K562 (cell line): ENCODE data around the gene ARHGAP26. TPM values are rescaled to one million over a fixed set of nuclear protein-coding genes. Genes with fewer than 3 reads are reported as not detected.

Source experiments
- ATAC-seq: fragments of 200-7000 bp; cut with Tn5 transposase; 3 replicates; pipeline ENCODE4 v1.9.1; 2020; ENCODE audit warnings: moderate library complexity
- BruUV-seq: library from RNA; stranded (reverse); fragments of 400-500 nt; replicated peaks from 2 replicates; lab custom pipeline; 2021; lab: Mats Ljungman, UMichigan
- CTCF ChIA-PET: fragments of 300-600 bp; formaldehyde crosslinking; extraction: SDS; loops from one replicate; lab custom pipeline; 2021; ENCODE audit warnings: low intra/inter-chr PET ratio; lab: Yijun Ruan, JAX
- POLR2A ChIA-PET: fragments of 300-600, 350-650 bp; sonication (Branson Sonifier 250); formaldehyde crosslinking; extraction: SDS; loops from one replicate; lab custom pipeline; 2021; ENCODE audit warnings: antibody characterized with exemption, inconsistent platforms; lab: Yijun Ruan, JAX
- DNase-seq, 4 experiments: peaks; one replicate each; pipeline versions ENCODE4 v3.0.0 to v3.0.0-alpha.2; 2011 to 2018; ENCODE audit warnings: low spot score in 3 of 4, mixed read lengths in 3 of 4; ENCODE audit errors: extremely low read depth in 1 of 4
- FAIRE-seq: peaks from 2 replicates; lab custom pipeline; 2011; peaks lifted over from hg19 to GRCh38; lab: Jason Lieb, UNC
- H2AFZ ChIP-seq: 2 replicates; pipeline ENCODE4 v1.6.0; 2011; ENCODE audit warnings: low read depth, low read length, control low read depth, inconsistent platforms
- H3K27ac ChIP-seq: fragments of 200-600 bp; 3 replicates; pipeline ENCODE4 v1.8.0; 2011; ENCODE audit warnings: low read depth, mild to moderate bottlenecking, control low read depth, inconsistent platforms, low read length, moderate library complexity, mixed read lengths; ENCODE audit errors: extremely low read depth
- H3K27me3 ChIP-seq, 2 experiments: fragments of 300-600 bp in 1 of 2; 2 replicates in 1 of 2; 3 replicates in 1 of 2; pipeline versions ENCODE4 v1.6.0 to v1.8.0; 2011; ENCODE audit warnings: inconsistent platforms in 2 of 2, low read length in 2 of 2, mild to moderate bottlenecking in 1 of 2, mixed read lengths in 1 of 2, moderate library complexity in 1 of 2; ENCODE audit not compliant: control insufficient read depth in 2 of 2, insufficient read depth in 2 of 2
- H3K36me3 ChIP-seq: fragments of 300-600 bp; 3 replicates; pipeline ENCODE4 v1.8.0; 2011; ENCODE audit warnings: mild to moderate bottlenecking, low read length, inconsistent platforms; ENCODE audit not compliant: control insufficient read depth, insufficient read depth
- H3K4me1 ChIP-seq, 2 experiments: fragments of 200-600 bp in 1 of 2; replicated peaks in 1 of 2; 2 replicates in 1 of 2; 3 replicates in 1 of 2; pipeline versions ENCODE4 v1.5.1 to v1.8.0; 2011; ENCODE audit warnings: inconsistent platforms in 2 of 2, low read length in 2 of 2, mild to moderate bottlenecking in 1 of 2, mixed read lengths in 1 of 2, moderate library complexity in 1 of 2; ENCODE audit not compliant: control insufficient read depth in 2 of 2, insufficient read depth in 2 of 2
- H3K4me2 ChIP-seq: 2 replicates; pipeline ENCODE4 v1.6.1; 2011; ENCODE audit warnings: low read length, control low read depth, inconsistent platforms, mixed read lengths; ENCODE audit not compliant: insufficient read depth
- H3K4me3 ChIP-seq: fragments of 200-600 bp; sonication (generic), shearing (Covaris generic); 2 replicates; pipeline ENCODE4 v1.5.1; 2016; ENCODE audit warnings: control low read depth, inconsistent platforms
- H3K79me2 ChIP-seq: fragments of 200-600 bp; 3 replicates; pipeline ENCODE4 v1.8.0; 2011; ENCODE audit warnings: low read length, inconsistent platforms; ENCODE audit not compliant: control insufficient read depth, insufficient read depth
- H3K9ac ChIP-seq, 2 experiments: 2 replicates each; pipeline versions ENCODE4 v1.6.0 to v1.6.1; 2011; ENCODE audit warnings: low read depth in 2 of 2, low read length in 2 of 2, control low read depth in 1 of 2, inconsistent platforms in 1 of 2, mild to moderate bottlenecking in 1 of 2, mixed read lengths in 1 of 2; ENCODE audit not compliant: insufficient read depth in 1 of 2
- H3K9me1 ChIP-seq: one replicate; pipeline ENCODE4 v1.6.0; 2011; ENCODE audit warnings: inconsistent platforms, mild to moderate bottlenecking, low read length, moderate library complexity; ENCODE audit not compliant: control insufficient read depth, insufficient read depth
- H3K9me3 ChIP-seq: replicated peaks from 2 replicates; pipeline ENCODE4 v1.5.1; 2011; ENCODE audit warnings: low read depth, low read length, inconsistent platforms; ENCODE audit not compliant: control insufficient read depth, insufficient read depth
- H4K20me1 ChIP-seq: replicated peaks from 2 replicates; pipeline ENCODE4 v1.6.1; 2011; ENCODE audit warnings: low read length, inconsistent platforms, mixed read lengths; ENCODE audit not compliant: control insufficient read depth, insufficient read depth
- ASH1L ChIP-seq: fragments of 450-650 bp; IDR thresholded peaks from 2 replicates; pipeline ENCODE4 v1.6.1; 2018; ENCODE audit warnings: borderline replicate concordance, mild to moderate bottlenecking, low read depth; ENCODE audit not compliant: partially characterized antibody
- CBX5 ChIP-seq: IDR thresholded peaks from 2 replicates; pipeline ENCODE4 v1.6.1; 2014; ENCODE audit warnings: low read depth, borderline replicate concordance
- DACH1 ChIP-seq: fragments of 450-650 bp; IDR thresholded peaks from 2 replicates; pipeline ENCODE4 v1.6.1; 2018; ENCODE audit not compliant: partially characterized antibody
- DMBX1 ChIP-seq: fragments of 250-450 bp; sonication (Bioruptor Pico); IDR thresholded peaks from 2 replicates; pipeline ENCODE4 v1.8.0; 2022; ENCODE audit warnings: inconsistent platforms, mild to moderate bottlenecking, moderate library complexity, borderline replicate concordance
- ESRRB ChIP-seq: fragments of 250-450 bp; sonication (Bioruptor Pico); IDR thresholded peaks from 2 replicates; pipeline ENCODE4 v1.5.0; 2020; ENCODE audit warnings: mild to moderate bottlenecking, moderate library complexity, borderline replicate concordance
- ETV5 ChIP-seq: sonication (generic); formaldehyde crosslinking; IDR thresholded peaks from 2 replicates; pipeline ENCODE4 v1.4.0; 2020; ENCODE audit warnings: low read depth, mild to moderate bottlenecking, missing genetic modification reagents
- GABPA ChIP-seq: fragments of 200-800 bp; sonication (Bioruptor generic); conservative IDR thresholded peaks from 2 replicates; pipeline ENCODE4 v1.6.1; 2016; ENCODE audit warnings: low read depth, missing genetic modification characterization, missing compliant biosample characterization
- HMG20A ChIP-seq: fragments of 450-650 bp; formaldehyde crosslinking; conservative IDR thresholded peaks from 2 replicates; pipeline ENCODE4 v1.4.0; 2020; ENCODE audit warnings: mild to moderate bottlenecking, mixed read lengths
- IFI16 ChIP-seq: fragments of 250-450 bp; sonication (Bioruptor Pico); IDR thresholded peaks from 2 replicates; pipeline ENCODE4 v2.1.2; 2022; ENCODE audit warnings: mild to moderate bottlenecking, inconsistent platforms
- MYC ChIP-seq, 2 experiments: fragments of 250-450 bp in 1 of 2; sonication (Bioruptor Pico) in 1 of 2; IDR thresholded peaks; 2 replicates each; pipeline versions ENCODE4 v1.5.1 to v1.6.1; 2012 to 2021; ENCODE audit warnings: low read depth in 2 of 2, borderline replicate concordance in 1 of 2, improper control_type of control experiment in 1 of 2, low read length in 1 of 2, mild to moderate bottlenecking in 1 of 2, moderate library complexity in 1 of 2
- PHF8 ChIP-seq: fragments of 200-600 bp; sonication (generic); IDR thresholded peaks from 2 replicates; pipeline ENCODE4 v1.6.1; 2012; ENCODE audit warnings: mixed run types, mild to moderate bottlenecking, inconsistent platforms, low read length, moderate library complexity, borderline replicate concordance
- SNRNP70 ChIP-seq: fragments of 200-400 bp; formaldehyde crosslinking; optimal IDR thresholded peaks from 2 replicates; pipeline ENCODE3; 2017; ENCODE audit warnings: low read depth, low read length
- SRF ChIP-seq, 2 experiments: fragments of 250-450, 450-650 bp in 1 of 2; sonication (Bioruptor Pico) in 1 of 2; sonication (generic) in 1 of 2; formaldehyde crosslinking; IDR thresholded peaks; 2 replicates each; pipeline versions ENCODE4 v1.5.0 to v1.5.1; 2020 to 2022; ENCODE audit warnings: mild to moderate bottlenecking in 1 of 2, missing genetic modification reagents in 1 of 2
- TOE1 ChIP-seq, 2 experiments: fragments of 450-650 bp in 1 of 2; sonication (generic) in 1 of 2; formaldehyde crosslinking in 1 of 2; IDR thresholded peaks; 2 replicates each; pipeline versions ENCODE4 v1.7.1 to v1.8.0; 2016 to 2022; ENCODE audit warnings: borderline replicate concordance in 2 of 2, mild to moderate bottlenecking in 2 of 2, antibody characterized with exemption in 1 of 2, inconsistent platforms in 1 of 2, low read depth in 1 of 2, missing genetic modification reagents in 1 of 2, moderate library complexity in 1 of 2
- ZNF584 ChIP-seq: fragments of 200-800 bp; sonication (Bioruptor generic); IDR thresholded peaks from 2 replicates; pipeline ENCODE4 v1.6.1; 2016; ENCODE audit warnings: low read depth, mild to moderate bottlenecking, missing genetic modification characterization, missing compliant biosample characterization
- ZNF644 ChIP-seq: fragments of 200-800 bp; sonication (Bioruptor generic); IDR thresholded peaks from 2 replicates; pipeline ENCODE4 v1.6.1; 2016; ENCODE audit warnings: low read depth, missing genetic modification characterization, missing compliant biosample characterization
- WGBS: fragments of 100-300 bp; shearing (Covaris generic); methylation state at CpG from one replicate; pipeline ENCODE4 v1.1.6; 2016; ENCODE audit warnings: low coverage, mixed read lengths; ENCODE audit not compliant: insufficient coverage; ENCODE audit errors: missing lambda C conversion rate; 5-methylcytosine and 5-hydroxymethylcytosine counted together
- in situ Hi-C: fragments of 300-500 bp; cut with MboI; formaldehyde crosslinking; loops from 4 replicates; pipeline ENCODE4 v1.15.0; 2018; ENCODE audit warnings: inconsistent platforms, mixed read lengths
- intact Hi-C: fragments of 100-400 bp; cut with micrococcal nuclease; formaldehyde crosslinking; loops from 2 replicates; pipeline ENCODE4 v1.14.2; 2022
- polyA plus RNA-seq, 8 experiments: library from polyadenylated mRNA; depleted of rRNA in 4 of 8; stranded (reverse) in 5 of 8; unstranded in 3 of 8; fragments of >200 nt; fragmentation: Nextera tagmentation in 2 of 8; fragmentation: Illumina TruSeq in 1 of 8; extraction: Ambion mirVana in 2 of 8; extraction: Trizol in 1 of 8; gene quantifications; 2 replicates each; pipeline versions ENCODE4 v1.2.1 to v1.2.3, GENCODE V29; 2011 to 2014; ENCODE audit warnings: inconsistent platforms in 1 of 8, missing spikeins in 1 of 8
- total RNA-seq, 7 experiments: library from RNA; depleted of rRNA in 6 of 7; stranded (reverse); fragments of >200 nt in 6 of 7; fragmentation: Illumina TruSeq in 2 of 7; extraction: Trizol in 2 of 7; gene quantifications; 2 replicates each; pipeline versions ENCODE4 v1.2.1 to v1.2.3, GENCODE V29; 2011 to 2021; ENCODE audit warnings: low replicate concordance in 1 of 7
- TF ChIP-seq, protein P1 (sequence below), 2 experiments: IDR thresholded peaks; 2 replicates each; pipeline ENCODE4 v1.6.1; 2012; ENCODE audit warnings: improper control_type of control experiment in 2 of 2, low read depth in 2 of 2, low read length in 2 of 2, borderline replicate concordance in 1 of 2
- TF ChIP-seq, protein P2 (sequence below): IDR thresholded peaks from 2 replicates; pipeline ENCODE4 v1.6.1; 2014; ENCODE audit warnings: antibody characterized with exemption

ARHGAP26 gene
- total and polyA plus RNA-seq, 9 of the 15 experiments (the other 6 are each of a cell fraction or from before 2014, with no cell fraction given) = 0.13 to 1.1 (median 0.55) TPM

- Histone ChIP-seq H3K4me2 (no peak overlapping the region), H2AFZ (no peak overlapping the region), H3K9me1 (no peaks in the 10 kb centered on the region), H4K20me1 (no peaks in the 10 kb centered on the region), H3K4me3 (no peak overlapping the region), H3K9ac (no peak overlapping the region), H3K4me1 (no peaks in the 10 kb centered on the region), H3K27ac (no peak overlapping the region), H3K36me3 (no peaks in the 10 kb centered on the region), H3K27me3 (peaks cover 2 to 6% of the 10 kb centered on the region in 2 experiments; a peak in 3 of 5 replicates), H3K9me3 (no peaks in the 10 kb centered on the region), H3K79me2 (no peaks in the 10 kb centered on the region)
- BruUV-seq = no TSS peak
- intact Hi-C loops = no loop called here
- CTCF ChIA-PET = no interaction called here
- FAIRE-seq (no peak), ATAC-seq (no peak), DNase-seq (no peak)
- POLR2A ChIA-PET = no interaction called here
- in situ Hi-C loops = no loop called here
- 7% methylated on average over 6 of the region's 6 CpGs for WGBS
- no peak for TF ChIP-seq SNRNP70
- no peak for TF ChIP-seq PHF8
- TF ChIP-seq SRF (CRISPR knock-in tag; IDR thresholded peaks at IDR 0.05) = no peak
- TF ChIP-seq MYC (IDR thresholded peaks at IDR 0.05; ENCODE audit: low read depth, low read length) = no peak
- TF ChIP-seq MYC (CRISPR knock-in tag; IDR thresholded peaks at IDR 0.05; ENCODE audit: borderline replicate concordance, low read depth) = no peak
- TF ChIP-seq CBX5 = no peak
- TF ChIP-seq HMG20A (CRISPR knock-in tag) = no peak
- no peak for TF ChIP-seq ZNF584 (CRISPR knock-in tag)
- TF ChIP-seq, protein P1, sequence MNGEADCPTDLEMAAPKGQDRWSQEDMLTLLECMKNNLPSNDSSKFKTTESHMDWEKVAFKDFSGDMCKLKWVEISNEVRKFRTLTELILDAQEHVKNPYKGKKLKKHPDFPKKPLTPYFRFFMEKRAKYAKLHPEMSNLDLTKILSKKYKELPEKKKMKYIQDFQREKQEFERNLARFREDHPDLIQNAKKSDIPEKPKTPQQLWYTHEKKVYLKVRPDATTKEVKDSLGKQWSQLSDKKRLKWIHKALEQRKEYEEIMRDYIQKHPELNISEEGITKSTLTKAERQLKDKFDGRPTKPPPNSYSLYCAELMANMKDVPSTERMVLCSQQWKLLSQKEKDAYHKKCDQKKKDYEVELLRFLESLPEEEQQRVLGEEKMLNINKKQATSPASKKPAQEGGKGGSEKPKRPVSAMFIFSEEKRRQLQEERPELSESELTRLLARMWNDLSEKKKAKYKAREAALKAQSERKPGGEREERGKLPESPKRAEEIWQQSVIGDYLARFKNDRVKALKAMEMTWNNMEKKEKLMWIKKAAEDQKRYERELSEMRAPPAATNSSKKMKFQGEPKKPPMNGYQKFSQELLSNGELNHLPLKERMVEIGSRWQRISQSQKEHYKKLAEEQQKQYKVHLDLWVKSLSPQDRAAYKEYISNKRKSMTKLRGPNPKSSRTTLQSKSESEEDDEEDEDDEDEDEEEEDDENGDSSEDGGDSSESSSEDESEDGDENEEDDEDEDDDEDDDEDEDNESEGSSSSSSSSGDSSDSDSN (IDR thresholded peaks at IDR 0.05; ENCODE audit: borderline replicate concordance in 1 of 2, low read depth in 2 of 2, low read length in 2 of 2) = no peak
- TF ChIP-seq GABPA = no peak
- no peak for TF ChIP-seq ESRRB
- no peak for TF ChIP-seq ZNF644 (tag)
- TF ChIP-seq IFI16 = no peak
- TF ChIP-seq ETV5 (CRISPR knock-in tag) = no peak
- TF ChIP-seq DACH1 = no peak
- no peak for TF ChIP-seq TOE1 (IDR thresholded peaks at IDR 0.05; ENCODE audit: borderline replicate concordance)
- no peak for TF ChIP-seq TOE1 (CRISPR knock-in tag; IDR thresholded peaks at IDR 0.05; ENCODE audit: borderline replicate concordance, low read depth)
- TF ChIP-seq, protein P2, sequence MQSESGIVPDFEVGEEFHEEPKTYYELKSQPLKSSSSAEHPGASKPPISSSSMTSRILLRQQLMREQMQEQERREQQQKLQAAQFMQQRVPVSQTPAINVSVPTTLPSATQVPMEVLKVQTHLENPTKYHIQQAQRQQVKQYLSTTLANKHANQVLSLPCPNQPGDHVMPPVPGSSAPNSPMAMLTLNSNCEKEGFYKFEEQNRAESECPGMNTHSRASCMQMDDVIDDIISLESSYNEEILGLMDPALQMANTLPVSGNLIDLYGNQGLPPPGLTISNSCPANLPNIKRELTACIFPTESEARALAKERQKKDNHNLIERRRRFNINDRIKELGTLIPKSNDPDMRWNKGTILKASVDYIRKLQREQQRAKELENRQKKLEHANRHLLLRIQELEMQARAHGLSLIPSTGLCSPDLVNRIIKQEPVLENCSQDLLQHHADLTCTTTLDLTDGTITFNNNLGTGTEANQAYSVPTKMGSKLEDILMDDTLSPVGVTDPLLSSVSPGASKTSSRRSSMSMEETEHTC = no peak
- no peak for TF ChIP-seq ASH1L
- TF ChIP-seq DMBX1 = no peak
Observed at GRCh38 chr5:143077453-143078103, 307.4 kb downstream of the ARHGAP26 start.
